Neural crest cell (in vitro differentiated cells): ENCODE data around the gene DISP3. TPM values are rescaled to one million over a fixed set of nuclear protein-coding genes. Genes with fewer than 3 reads are reported as not detected.

ENCODE experiments used
- DNase-seq: peaks from one replicate; pipeline ENCODE4 v3.0.0; 2021; ENCODE audit warnings: low read depth, mixed read lengths, low spot score
- H3K27ac Mint-ChIP-seq: one replicate; pipeline ENCODE4 v1.8.0; 2021; ENCODE audit warnings: mild to moderate bottlenecking, mixed read lengths; ENCODE audit not compliant: unreplicated experiment
- H3K27me3 Mint-ChIP-seq: 2 replicates; pipeline ENCODE4 v1.8.0; 2021; ENCODE audit warnings: low read depth, mild to moderate bottlenecking, mixed read lengths
- H3K36me3 Mint-ChIP-seq: 2 replicates; pipeline ENCODE4 v1.8.0; 2021; ENCODE audit warnings: low read depth, mild to moderate bottlenecking, mixed read lengths
- H3K4me1 Mint-ChIP-seq: 2 replicates; pipeline ENCODE4 v1.8.0; 2021; ENCODE audit warnings: mixed read lengths
- H3K4me3 Mint-ChIP-seq: one replicate; pipeline ENCODE4 v1.8.0; 2021; ENCODE audit warnings: mild to moderate bottlenecking, mixed read lengths
- H3K9me3 Mint-ChIP-seq: 2 replicates; pipeline ENCODE4 v1.8.0; 2021; ENCODE audit warnings: mixed read lengths
- CTCF ChIP-seq: fragments of 200-600 bp; sonication (generic); conservative IDR thresholded peaks from 2 replicates; pipeline ENCODE4 v1.5.0; 2021; ENCODE audit warnings: antibody characterized with exemption, mild to moderate bottlenecking
- total RNA-seq: library from RNA; stranded (reverse); gene quantifications from 2 replicates; pipeline ENCODE4 v1.2.1, GENCODE V29; 2021

The DISP3 gene
- total RNA-seq, 1 donor from 2014 or later: 9.1 TPM

GRCh38 chr1:11550664-11551283 is 71.8 kb downstream of the DISP3 start:
- peak; percentile 81 for DNase-seq
- peak overlapping the region; percentile 24 for H3K27ac Mint-ChIP-seq
- H3K36me3 Mint-ChIP-seq: no peaks in the 10 kb centered on the region
- peaks cover 77% of the 10 kb centered on the region for H3K27me3 Mint-ChIP-seq
- H3K9me3 Mint-ChIP-seq: no peaks in the 10 kb centered on the region
- TF ChIP-seq CTCF: no peak
- no peak overlapping the region for H3K4me3 Mint-ChIP-seq
- H3K4me1 Mint-ChIP-seq: no peaks in the 10 kb centered on the region

- DNase-seq: no peak
- Mint-ChIP-seq H3K36me3 (no peaks in the 10 kb centered on the region), H3K9me3 (no peaks in the 10 kb centered on the region), H3K27ac (no peak overlapping the region), H3K27me3 (peaks cover 86% of the 10 kb centered on the region), H3K4me3 (no peak overlapping the region), H3K4me1 (peaks cover 5% of the 10 kb centered on the region)
- TF ChIP-seq CTCF: no peak
Measured at GRCh38 chr1:11558276-11558675, 79.3 kb downstream of the DISP3 start.

GRCh38 chr1:11558871-11559590 is 80.1 kb downstream of the DISP3 start:
- no peaks in the 10 kb centered on the region for H3K9me3 Mint-ChIP-seq
- peaks cover 13% of the 10 kb centered on the region for H3K4me1 Mint-ChIP-seq
- no peak overlapping the region for H3K4me3 Mint-ChIP-seq
- peaks cover 81% of the 10 kb centered on the region for H3K27me3 Mint-ChIP-seq
- DNase-seq: no peak
- H3K36me3 Mint-ChIP-seq: no peaks in the 10 kb centered on the region
- H3K27ac Mint-ChIP-seq: no peak overlapping the region
- no peak for TF ChIP-seq CTCF

- Mint-ChIP-seq H3K4me3 (no peak overlapping the region), H3K27me3 (peaks cover 76% of the 10 kb centered on the region), H3K36me3 (no peaks in the 10 kb centered on the region), H3K27ac (no peak overlapping the region), H3K4me1 (peaks cover 18% of the 10 kb centered on the region), H3K9me3 (no peaks in the 10 kb centered on the region)
- TF ChIP-seq CTCF: no peak
- DNase-seq: no peak
Measured at GRCh38 chr1:11559591-11559970, 80.6 kb downstream of the DISP3 start.

- Mint-ChIP-seq H3K4me3 (no peak overlapping the region), H3K9me3 (no peaks in the 10 kb centered on the region), H3K4me1 (peaks cover 19% of the 10 kb centered on the region), H3K27ac (no peak overlapping the region), H3K27me3 (peaks cover 71% of the 10 kb centered on the region), H3K36me3 (no peaks in the 10 kb centered on the region)
- TF ChIP-seq CTCF: no peak
- DNase-seq: no peak
Measured at GRCh38 chr1:11560061-11560460, 81.1 kb downstream of the DISP3 start.
